Ishikawa (cell line): ENCODE data around the gene PIGW.

ENCODE experiments used
- CEBPB ChIP-seq: IDR thresholded peaks from 2 replicates; pipeline ENCODE4 v1.6.1; 2012
- EP300 ChIP-seq: IDR thresholded peaks from 2 replicates; pipeline ENCODE4 v1.6.1; 2012; ENCODE audit warnings: borderline replicate concordance
- FOXM1 ChIP-seq: IDR thresholded peaks from 2 replicates; pipeline ENCODE4 v1.6.1; 2012; ENCODE audit warnings: low read depth, borderline replicate concordance
- NFIC ChIP-seq: IDR thresholded peaks from 2 replicates; pipeline ENCODE4 v1.6.1; 2012
- RAD21 ChIP-seq: IDR thresholded peaks from 2 replicates; pipeline ENCODE4 v1.6.1; 2012; ENCODE audit warnings: low read depth
- REST ChIP-seq: IDR thresholded peaks from 2 replicates; pipeline ENCODE4 v1.6.1; 2012; ENCODE audit warnings: low read depth, mild to moderate bottlenecking
- TAF1 ChIP-seq: IDR thresholded peaks from 2 replicates; pipeline ENCODE4 v1.6.1; 2012; ENCODE audit warnings: low read depth, mild to moderate bottlenecking
- YY1 ChIP-seq: IDR thresholded peaks from 2 replicates; pipeline ENCODE4 v1.6.1; 2012; ENCODE audit warnings: low read depth

DNA sequence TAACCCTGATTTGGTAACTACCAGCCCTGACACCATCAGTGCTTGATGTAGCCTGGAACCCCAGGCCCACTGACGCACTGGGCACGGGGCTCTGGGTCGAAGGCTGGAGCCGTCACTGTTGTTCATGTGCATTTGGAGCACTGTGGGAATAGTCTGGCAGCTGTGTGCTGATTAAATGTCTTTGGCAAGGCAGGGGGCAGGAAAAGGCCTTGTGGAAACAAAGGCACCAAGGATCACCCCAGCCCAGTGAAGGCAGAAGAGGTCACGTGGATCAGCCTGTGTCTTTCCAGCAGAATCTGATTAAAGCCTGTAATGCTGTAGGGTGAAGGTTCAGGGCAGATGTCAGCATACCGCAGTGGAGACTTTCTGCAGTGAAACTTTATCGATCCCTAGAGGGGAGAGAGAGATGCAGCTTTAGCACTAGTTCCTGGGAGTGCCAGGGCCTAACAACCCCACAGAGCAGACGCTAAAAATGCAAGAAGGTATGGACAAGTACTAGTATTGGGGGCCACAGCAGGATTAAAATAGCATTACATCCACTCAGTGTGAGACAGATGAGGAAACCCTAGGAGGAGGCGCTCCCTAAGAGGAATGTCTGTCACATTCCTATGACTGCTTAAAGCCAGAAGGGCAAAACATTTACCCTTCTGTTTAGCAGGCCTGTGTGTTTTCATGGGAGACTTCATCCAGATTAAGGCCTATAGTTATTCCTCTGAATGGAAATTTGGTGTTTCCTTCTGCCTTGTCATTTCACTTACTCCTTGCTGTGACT is 38.6 kb upstream of the PIGW start:
- no peak for TF ChIP-seq TAF1
- no peak for TF ChIP-seq RAD21
- no peak for TF ChIP-seq REST
- TF ChIP-seq NFIC, result no peak
- TF ChIP-seq EP300, result no peak
- no peak for TF ChIP-seq YY1
- no peak for TF ChIP-seq FOXM1
- no peak for TF ChIP-seq CEBPB
